PC-3 (cell line): ENCODE data around the gene OPRM1. TPM values are rescaled to one million over a fixed set of nuclear protein-coding genes. Genes with fewer than 3 reads are reported as not detected.

Experiments used
- ATAC-seq: fragments of 200-7000 bp; cut with Tn5 transposase; 2 replicates; pipeline ENCODE4 v1.9.1; 2020; ENCODE audit warnings: mild to moderate bottlenecking, moderate library complexity
- BruUV-seq: library from RNA; stranded (reverse); fragments of 400-500 nt; replicated peaks from 2 replicates; lab custom pipeline; 2021; lab: Mats Ljungman, UMichigan
- CTCF ChIA-PET: fragments of 300-600 bp; sonication (Branson Sonifier 250); formaldehyde crosslinking; loops from one replicate; lab custom pipeline; 2022; ENCODE audit warnings: antibody characterized with exemption; lab: Charles Lee
- POLR2A ChIA-PET: fragments of 300-600 bp; sonication (Branson Sonifier 250); formaldehyde crosslinking; loops from one replicate; lab custom pipeline; 2022; ENCODE audit warnings: antibody characterized with exemption; ENCODE audit not compliant: unreplicated experiment; lab: Charles Lee
- DNase-seq: peaks from one replicate; pipeline ENCODE4 v3.0.0-alpha.2; 2015
- H2AFZ ChIP-seq: fragments of 300-600 bp; sonication (generic); 2 replicates; pipeline ENCODE4 v1.6.0; 2016; ENCODE audit warnings: antibody characterized with exemption, low read length
- H3F3A ChIP-seq: fragments of 300-600 bp; sonication (generic); one replicate; pipeline ENCODE4 v1.6.0; 2017; ENCODE audit warnings: antibody characterized with exemption, low read length, control low read depth, mild to moderate bottlenecking; ENCODE audit not compliant: unreplicated experiment
- H3K27ac ChIP-seq: fragments of 300-600 bp; sonication (generic); 2 replicates; pipeline ENCODE4 v1.5.1; 2016; ENCODE audit warnings: mild to moderate bottlenecking, low read length
- H3K27me3 ChIP-seq: fragments of 300-600 bp; sonication (generic); 2 replicates; pipeline ENCODE4 v1.6.1; 2016; ENCODE audit warnings: low read length, mixed read lengths
- H3K36me3 ChIP-seq: fragments of 300-600 bp; sonication (generic); 2 replicates; pipeline ENCODE4 v1.6.1; 2016; ENCODE audit warnings: low read depth, mixed run types, low read length, mixed read lengths
- H3K4me1 ChIP-seq: fragments of 300-600 bp; sonication (generic); 2 replicates; pipeline ENCODE4 v1.5.1; 2016; ENCODE audit warnings: low read length; ENCODE audit not compliant: insufficient read depth
- H3K4me2 ChIP-seq: fragments of 300-600 bp; sonication (generic); 2 replicates; pipeline ENCODE4 v1.6.0; 2016; ENCODE audit warnings: low read length
- H3K4me3 ChIP-seq: fragments of 300-600 bp; sonication (generic); 2 replicates; pipeline ENCODE4 v1.5.1; 2016; ENCODE audit warnings: mild to moderate bottlenecking, low read length, mixed read lengths
- H3K79me2 ChIP-seq: fragments of 300-600 bp; sonication (generic); 2 replicates; pipeline ENCODE4 v1.6.1; 2017; ENCODE audit warnings: low read length, mixed read lengths
- H3K9ac ChIP-seq: fragments of 300-600 bp; sonication (generic); 2 replicates; pipeline ENCODE4 v1.6.0; 2016; ENCODE audit warnings: mild to moderate bottlenecking, low read length
- H3K9me2 ChIP-seq: fragments of 300-600 bp; sonication (generic); replicated peaks from 2 replicates; pipeline ENCODE4 v1.6.1; 2016; ENCODE audit warnings: mixed run types, low read length, mixed read lengths
- H3K9me3 ChIP-seq: fragments of 300-600 bp; sonication (generic); 2 replicates; pipeline ENCODE4 v1.6.1; 2016; ENCODE audit warnings: low read length, mixed read lengths
- H4K20me1 ChIP-seq: fragments of 300-600 bp; sonication (generic); 2 replicates; pipeline ENCODE4 v1.6.1; 2016; ENCODE audit warnings: low read length, mixed read lengths
- CTCF ChIP-seq: fragments of 300-600 bp; sonication (generic); conservative IDR thresholded peaks from 2 replicates; pipeline ENCODE4 v1.5.1; 2017; ENCODE audit warnings: antibody characterized with exemption, low read depth, mild to moderate bottlenecking, low read length
- EZH2 ChIP-seq: fragments of 300-600 bp; sonication (generic); IDR thresholded peaks from one replicate; pipeline ENCODE4 v1.6.1; 2017; ENCODE audit warnings: antibody characterized with exemption, mild to moderate bottlenecking, low read length; ENCODE audit not compliant: unreplicated experiment
- EZH2phosphoT487 ChIP-seq: fragments of 300-600 bp; sonication (generic); IDR thresholded peaks from 2 replicates; pipeline ENCODE4 v1.6.1; 2018; ENCODE audit warnings: mild to moderate bottlenecking, antibody characterized with exemption, low read length, borderline replicate concordance
- intact Hi-C: fragments of 100-400 bp; cut with micrococcal nuclease; formaldehyde crosslinking; loops from 2 replicates; pipeline ENCODE4 v1.9.0; 2023
- total RNA-seq: library from RNA; depleted of rRNA; stranded (reverse); fragments of >200 nt; gene quantifications from 2 replicates; pipeline ENCODE4 v1.2.3, GENCODE V29; 2014

OPRM1 gene
- total RNA-seq, 1 experiment from 2014 or later: not detected

GRCh38 chr6:154179434-154179833 lies 140.4 kb downstream of the OPRM1 start:
- H3K9ac ChIP-seq: no peak overlapping the region
- H4K20me1 ChIP-seq: no peaks in the 10 kb centered on the region
- no peaks in the 10 kb centered on the region for H3K9me2 ChIP-seq
- intact Hi-C loops: no loop called here
- DNase-seq: no peak
- H3F3A ChIP-seq: no peaks in the 10 kb centered on the region
- H3K27ac ChIP-seq: no peak overlapping the region
- ChIA-PET POLR2A (no interaction called here), CTCF (no interaction called here)
- H3K79me2 ChIP-seq: no peaks in the 10 kb centered on the region
- no peak overlapping the region for H2AFZ ChIP-seq
- no peaks in the 10 kb centered on the region for H3K27me3 ChIP-seq
- BruUV-seq: no TSS peak
- no peaks in the 10 kb centered on the region for H3K4me1 ChIP-seq
- no peaks in the 10 kb centered on the region for H3K36me3 ChIP-seq
- H3K4me2 ChIP-seq: no peak overlapping the region
- no peak overlapping the region for H3K4me3 ChIP-seq
- no peak for TF ChIP-seq EZH2
- TF ChIP-seq EZH2phosphoT487: no peak
- no peak for TF ChIP-seq CTCF
- H3K9me3 ChIP-seq: no peaks in the 10 kb centered on the region
- no peak for ATAC-seq

GRCh38 chr6:154187203-154187602 lies 148.2 kb downstream of the OPRM1 start:
- no TSS peak for BruUV-seq
- TF ChIP-seq EZH2phosphoT487 (no peak), EZH2 (no peak), CTCF (no peak)
- POLR2A ChIA-PET: no interaction called here

GRCh38 chr6:154187714-154188113 lies 148.7 kb downstream of the OPRM1 start:
- H3K4me3 ChIP-seq: no peak overlapping the region
- intact Hi-C loops: no loop called here

More at GRCh38 chr6:154187203-154187602, 148.2 kb downstream of the OPRM1 start:
- Histone ChIP-seq H3K27me3 (no peaks in the 10 kb centered on the region), H3F3A (no peaks in the 10 kb centered on the region), H3K9me3 (no peaks in the 10 kb centered on the region), H3K4me2 (no peak overlapping the region), H3K79me2 (no peaks in the 10 kb centered on the region), H4K20me1 (no peaks in the 10 kb centered on the region), H3K36me3 (no peaks in the 10 kb centered on the region), H3K4me3 (no peak overlapping the region), H3K9ac (no peak overlapping the region), H3K4me1 (no peaks in the 10 kb centered on the region), H3K27ac (no peak overlapping the region), H3K9me2 (no peaks in the 10 kb centered on the region), H2AFZ (no peak overlapping the region)
- intact Hi-C loops: no loop called here
- ATAC-seq: peak; percentile 67
- no peak for DNase-seq
- CTCF ChIA-PET: no interaction called here

More at GRCh38 chr6:154187714-154188113, 148.7 kb downstream of the OPRM1 start:
- no peaks in the 10 kb centered on the region for H3F3A ChIP-seq
- H3K4me2 ChIP-seq: no peak overlapping the region
- H3K79me2 ChIP-seq: no peaks in the 10 kb centered on the region
- TF ChIP-seq EZH2phosphoT487: no peak
- TF ChIP-seq CTCF: no peak
- no peak for TF ChIP-seq EZH2
- no peak overlapping the region for H3K27ac ChIP-seq
- H3K9ac ChIP-seq: no peak overlapping the region
- no peaks in the 10 kb centered on the region for H3K9me3 ChIP-seq
- DNase-seq (no peak), ATAC-seq (no peak)
- ChIA-PET POLR2A (no interaction called here), CTCF (no interaction called here)
- H3K27me3 ChIP-seq: no peaks in the 10 kb centered on the region
- no peaks in the 10 kb centered on the region for H3K9me2 ChIP-seq
- H3K4me1 ChIP-seq: no peaks in the 10 kb centered on the region
- no peak overlapping the region for H2AFZ ChIP-seq
- H3K36me3 ChIP-seq: no peaks in the 10 kb centered on the region
- BruUV-seq: no TSS peak
- H4K20me1 ChIP-seq: no peaks in the 10 kb centered on the region
